ENCODE data around the gene ZNF343.

The ZNF343 gene

DNA sequence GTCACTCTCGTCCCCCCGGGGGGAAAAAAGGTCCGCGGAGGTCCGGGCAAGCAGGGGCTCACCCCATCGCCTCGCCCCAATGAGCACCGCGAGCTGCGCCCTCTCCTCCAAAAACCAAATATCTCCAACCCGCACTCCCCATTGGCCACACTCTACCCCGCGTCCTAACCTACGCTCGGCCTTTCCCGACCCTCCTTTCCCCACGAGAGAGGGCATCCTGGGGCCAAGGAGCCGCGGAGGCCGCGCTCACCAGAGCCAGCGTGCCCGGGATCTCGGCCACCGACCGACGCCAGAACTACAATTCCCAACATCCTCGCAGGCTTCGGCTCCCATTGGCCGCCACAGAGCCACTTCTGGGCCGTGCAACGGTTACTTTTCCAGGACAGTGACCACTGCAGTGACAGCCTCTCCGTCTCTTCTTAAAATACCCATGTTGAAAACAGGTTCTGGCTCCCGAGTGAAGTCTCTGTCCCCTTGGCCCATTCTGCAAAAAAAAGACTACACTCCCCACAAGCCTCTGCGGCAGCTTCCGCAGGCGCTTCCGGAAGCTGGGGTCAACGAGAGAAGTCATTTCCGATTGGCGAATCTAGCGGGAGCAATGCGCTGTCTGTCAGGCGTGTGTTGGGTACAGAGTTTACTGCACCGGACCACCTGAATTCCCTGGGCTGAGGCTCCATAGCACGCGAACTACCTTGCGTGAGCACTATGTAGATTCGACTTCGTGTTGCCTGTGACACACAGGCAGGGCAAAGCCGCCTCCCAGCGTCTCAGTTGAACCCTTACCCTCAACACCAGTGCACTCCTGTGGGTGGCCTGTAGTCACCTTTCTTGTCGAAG is at the start of gene ZNF343:
ZNF343 (minus strand) TSS at position 285 of the 837 bp plus-strand sequence. CDS start 15,020 bp downstream, outside the sequence.
- no peak for TF ChIP-seq CTCF (IDR thresholded peaks at IDR 0.05; ENCODE audit: control extremely low read depth, extremely low read depth, low read depth, missing control alignments)
- peak; percentile 92 for DNase-seq (ENCODE audit: extremely low spot score)
- ChIA-PET CTCF (interaction anchor here (0.6 to 9.9 kb wide), 4 partner anchors 14 to 720 kb away, joined by 3 to 138 read pairs (median 4); no protein-coding TSS in a partner anchor), POLR2A (no interaction called here)

DNA sequence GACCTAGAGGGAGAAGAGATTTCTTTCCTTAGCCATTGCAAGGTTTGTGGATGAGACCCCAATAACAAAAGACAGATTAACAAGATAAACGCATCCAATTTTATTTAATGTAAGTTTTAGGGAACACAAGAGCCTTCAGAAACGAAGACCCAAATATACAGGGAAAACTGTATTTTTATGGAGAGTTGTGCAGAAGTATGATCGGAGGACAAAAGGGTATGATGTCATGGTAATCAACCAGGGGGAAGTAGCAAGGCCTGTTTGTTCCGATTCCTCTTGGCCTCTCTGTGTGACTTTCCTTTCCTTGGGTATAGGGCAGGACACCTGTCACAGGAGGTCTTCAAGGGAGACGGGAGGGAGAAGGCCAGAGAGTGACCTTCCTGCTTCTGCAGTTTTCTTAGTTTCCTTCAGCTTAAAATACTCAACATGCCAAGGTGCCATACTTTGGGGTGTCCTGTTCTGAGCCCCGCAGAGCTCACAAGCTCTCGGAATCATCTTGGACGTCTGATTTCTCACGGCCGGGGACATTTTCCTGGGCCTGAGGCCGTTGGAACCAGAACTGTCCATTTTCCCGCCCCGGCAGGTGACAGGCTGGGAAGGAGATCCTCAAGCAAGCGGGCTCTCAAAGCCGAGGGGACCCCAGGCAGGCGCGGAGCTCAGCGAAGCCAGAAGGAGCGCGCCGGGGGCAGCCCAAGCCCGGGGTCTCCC is 49.3 kb upstream of the ZNF343 start:
- POLR2A ChIA-PET = no interaction called here
- no peak for DNase-seq (ENCODE audit: extremely low spot score)
- CTCF ChIA-PET = interaction anchor here (0.7 to 1.2 kb wide), 2 partner anchors 19 to 33 kb away, joined by 3 read pairs; no protein-coding TSS in a partner anchor
- TF ChIP-seq CTCF (IDR thresholded peaks at IDR 0.05; ENCODE audit: control extremely low read depth, extremely low read depth, low read depth, missing control alignments) = no peak

DNA sequence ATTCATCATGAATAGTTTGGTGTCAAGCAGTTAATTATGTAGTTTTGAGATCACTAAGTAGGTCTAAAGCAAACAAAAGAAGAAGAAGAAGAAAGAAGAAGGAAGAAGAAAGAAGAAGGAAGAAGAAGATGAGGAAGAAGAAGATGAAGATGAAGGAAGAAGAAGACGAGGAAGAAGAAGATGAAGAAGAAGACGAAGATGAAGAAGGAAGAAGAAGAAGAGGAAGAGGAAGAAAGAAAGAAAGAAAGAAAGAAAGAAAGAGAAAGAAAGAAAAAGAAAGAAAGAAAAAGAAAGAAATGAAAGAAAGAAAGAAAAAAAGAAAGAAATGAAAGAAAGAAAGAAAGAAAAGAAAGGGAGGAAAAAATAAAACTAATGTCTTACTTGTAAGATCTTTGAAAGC is 36.9 kb upstream of the ZNF343 start:
- ChIA-PET CTCF (interaction anchor here (1.1 to 5.6 kb wide), 2 partner anchors 17 to 22 kb away, joined by 4 to 24 read pairs; no protein-coding TSS in a partner anchor), POLR2A (no interaction called here)
- no peak for TF ChIP-seq CTCF (IDR thresholded peaks at IDR 0.05; ENCODE audit: control extremely low read depth, extremely low read depth, low read depth, missing control alignments)
- no peak for DNase-seq (ENCODE audit: extremely low spot score)

DNA sequence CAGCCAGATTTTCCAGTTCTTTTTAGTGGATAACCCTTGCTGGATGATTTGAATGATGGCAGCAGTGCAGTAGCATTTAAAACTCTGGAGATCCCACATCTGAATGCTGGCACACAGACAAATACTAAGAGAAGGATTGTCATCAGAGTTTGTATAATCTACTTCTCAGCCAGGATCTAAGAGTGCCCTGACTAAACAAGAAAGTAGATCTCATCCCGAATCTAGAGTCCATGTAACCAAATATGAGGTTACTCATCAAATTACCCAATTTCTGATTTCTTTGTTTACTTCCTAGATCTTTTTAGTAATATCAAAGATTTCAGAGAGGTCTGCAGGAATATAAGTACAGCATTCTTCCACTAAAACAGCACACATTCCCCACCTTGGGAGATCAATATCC is 35.5 kb upstream of the ZNF343 start:
- CTCF ChIA-PET = no interaction called here

DNA sequence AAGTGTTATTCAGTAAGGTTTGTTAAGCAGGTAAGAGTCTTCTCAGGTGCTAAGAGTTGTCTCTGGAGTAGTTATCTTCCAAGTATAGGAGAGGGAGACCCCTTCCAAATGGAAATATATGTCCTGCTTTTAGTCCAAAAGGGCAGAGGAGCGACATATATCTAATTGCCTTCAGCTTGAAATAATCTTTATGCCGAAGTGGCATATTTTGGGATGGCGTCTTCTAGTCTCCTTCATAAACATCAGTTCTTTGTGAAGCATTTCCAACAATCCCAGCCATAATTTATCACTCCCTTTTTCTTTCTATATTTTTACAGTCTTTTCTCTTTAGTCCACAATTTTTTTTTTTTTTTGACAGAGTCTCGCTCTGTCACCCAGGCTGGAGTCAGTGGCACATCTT is 33.6 kb upstream of the ZNF343 start:
- no peak for TF ChIP-seq CTCF (IDR thresholded peaks at IDR 0.05; ENCODE audit: control extremely low read depth, extremely low read depth, low read depth, missing control alignments)
- CTCF ChIA-PET = interaction anchor here (0.9 kb wide), 1 partner anchor 20 kb away, joined by 3 read pairs; no protein-coding TSS in a partner anchor
- POLR2A ChIA-PET = no interaction called here
- DNase-seq (ENCODE audit: extremely low spot score) = no peak

More for the DNA sequence above, 35.5 kb upstream of the ZNF343 start:
- no peak for TF ChIP-seq CTCF (IDR thresholded peaks at IDR 0.05; ENCODE audit: control extremely low read depth, extremely low read depth, low read depth, missing control alignments)
- no peak for DNase-seq (ENCODE audit: extremely low spot score)
- POLR2A ChIA-PET = no interaction called here

GRCh38 chr20:2541940-2542339 is 33.2 kb upstream of the ZNF343 start:
- no peak for DNase-seq (ENCODE audit: extremely low spot score)
- ChIA-PET POLR2A (no interaction called here), CTCF (no interaction called here)
- TF ChIP-seq CTCF (IDR thresholded peaks at IDR 0.05; ENCODE audit: control extremely low read depth, extremely low read depth, low read depth, missing control alignments) = no peak
